ENCODE results near the gene OSGIN1.

DNA sequence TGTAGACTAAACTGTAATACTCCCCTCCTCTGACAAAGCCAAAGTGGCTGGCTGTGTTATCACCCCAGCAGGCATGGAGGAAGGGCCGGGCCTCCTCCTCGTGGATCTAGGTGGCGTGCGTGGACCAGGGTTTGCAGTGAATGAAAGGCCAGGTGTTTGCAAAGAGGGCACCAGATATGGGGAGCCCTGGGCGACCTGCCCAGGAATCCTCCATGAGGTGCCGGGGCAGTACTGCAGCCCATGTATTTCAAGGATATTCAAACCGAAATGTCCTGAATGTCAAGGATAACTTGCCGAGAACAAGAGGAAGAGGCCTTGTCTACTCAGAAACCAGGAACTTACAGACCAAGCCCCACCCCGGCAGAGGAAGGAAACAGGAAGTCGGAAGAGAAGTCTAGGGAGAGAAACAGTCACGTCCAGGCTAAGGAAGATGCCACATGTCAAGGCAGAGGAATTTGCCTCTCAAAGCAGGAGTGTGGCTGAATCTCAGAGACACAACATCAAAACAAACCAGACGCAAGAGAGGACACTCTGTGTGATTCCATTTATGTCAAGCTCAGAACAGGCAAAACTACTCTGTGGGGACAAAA, 13.7 kb upstream of the OSGIN1 start:
- no peak for TF ChIP-seq POLR2A (IDR thresholded peaks at IDR 0.05; ENCODE audit: low read depth, low read length)
- no peak for TF ChIP-seq POLR2AphosphoS5 (IDR thresholded peaks at IDR 0.05; ENCODE audit: low read depth, low read length)
